ENCODE data around the gene LRFN2.

GRCh38 chr6:40524797-40525585 is 62.2 kb downstream of the LRFN2 start:
- no peak for TF ChIP-seq CTCF (IDR thresholded peaks at IDR 0.05; ENCODE audit: low read depth, low read length, poor library complexity, severe bottlenecking)
- TF ChIP-seq EZH2phosphoT487 (IDR thresholded peaks at IDR 0.05; ENCODE audit: borderline replicate concordance, low read length), result no peak
